K562 (cell line): Measurements from ENCODE around the gene RNF144A. TPM values are rescaled to one million over a fixed set of nuclear protein-coding genes. Genes with fewer than 3 reads are reported as not detected.

Experiments used
- C11orf30 ChIP-seq: fragments of 450-650 bp; IDR thresholded peaks from 2 replicates; pipeline ENCODE4 v1.6.1; 2016; ENCODE audit warnings: low read depth, mild to moderate bottlenecking
- EHMT2 ChIP-seq: fragments of 450-650 bp; IDR thresholded peaks from 2 replicates; pipeline ENCODE4 v1.6.1; 2018; ENCODE audit warnings: antibody characterized with exemption
- HNRNPL ChIP-seq: fragments of 200-400 bp; formaldehyde crosslinking; IDR thresholded peaks from 2 replicates; pipeline ENCODE4 v1.6.1; 2017; ENCODE audit warnings: low read depth, mild to moderate bottlenecking, low read length
- KDM4B ChIP-seq, 2 experiments: fragments of 450-650 bp in 1 of 2; sonication (generic) in 1 of 2; IDR thresholded peaks; 2 replicates each; pipeline ENCODE4 v1.6.1; 2016 to 2017; ENCODE audit warnings: borderline replicate concordance in 2 of 2, antibody characterized with exemption in 1 of 2, low read depth in 1 of 2, mild to moderate bottlenecking in 1 of 2
- PHF20 ChIP-seq: fragments of 450-650 bp; IDR thresholded peaks from 2 replicates; pipeline ENCODE4 v1.6.1; 2018; ENCODE audit not compliant: partially characterized antibody
- POLR2AphosphoS2 ChIP-seq: IDR thresholded peaks from 2 replicates; pipeline ENCODE4 v1.6.1; 2012; ENCODE audit warnings: low read length, improper control_type of control experiment
- PURB ChIP-seq: sonication (generic); formaldehyde crosslinking; IDR thresholded peaks from 2 replicates; pipeline ENCODE4 v1.9.0; 2021; ENCODE audit warnings: low read depth, mild to moderate bottlenecking, missing genetic modification reagents
- RBM22 ChIP-seq: fragments of 200-400 bp; formaldehyde crosslinking; IDR thresholded peaks from 2 replicates; pipeline ENCODE4 v1.6.1; 2018; ENCODE audit warnings: low read length, low read depth; ENCODE audit not compliant: poor library complexity, severe bottlenecking
- RBM25 ChIP-seq: fragments of 200-400 bp; formaldehyde crosslinking; IDR thresholded peaks from 2 replicates; pipeline ENCODE4 v1.6.1; 2018; ENCODE audit warnings: low read length, low read depth, moderate library complexity; ENCODE audit not compliant: severe bottlenecking
- SMC3 ChIP-seq: conservative IDR thresholded peaks from 2 replicates; pipeline ENCODE4 v1.6.1; 2011; ENCODE audit warnings: low read depth, low read length, improper control_type of control experiment; ENCODE audit not compliant: insufficient read depth
- TCF7L2 ChIP-seq: fragments of 150-350 bp; IDR thresholded peaks from 2 replicates; pipeline ENCODE4 v1.6.1; 2016; ENCODE audit warnings: low read depth, mild to moderate bottlenecking, low read length, moderate library complexity
- THRA ChIP-seq: fragments of 450-650 bp; IDR thresholded peaks from 2 replicates; pipeline ENCODE4 v1.6.1; 2017; ENCODE audit warnings: mild to moderate bottlenecking, moderate library complexity
- ZBTB40 ChIP-seq, 2 experiments: fragments of 450-650 bp in 1 of 2; sonication (generic) in 1 of 2; formaldehyde crosslinking in 1 of 2; IDR thresholded peaks; 2 replicates each; pipeline versions ENCODE4 v1.7.1 to v1.9.0; 2016 to 2022; ENCODE audit warnings: inconsistent platforms in 1 of 2, mild to moderate bottlenecking in 1 of 2, missing genetic modification reagents in 1 of 2
- ZBTB7A ChIP-seq: IDR thresholded peaks from 2 replicates; pipeline ENCODE4 v1.6.1; 2011; ENCODE audit warnings: low read depth, mild to moderate bottlenecking, low read length, moderate library complexity, borderline replicate concordance; ENCODE audit not compliant: control insufficient read depth
- ZNF134 ChIP-seq: fragments of 250-450 bp; sonication (Bioruptor Pico); conservative IDR thresholded peaks from 2 replicates; pipeline ENCODE4 v1.4.0; 2020
- ZNF165 ChIP-seq: fragments of 250-450 bp; sonication (Bioruptor Pico); IDR thresholded peaks from 2 replicates; pipeline ENCODE4 v1.4.0; 2020; ENCODE audit warnings: borderline replicate concordance
- ZNF3 ChIP-seq: fragments of 250-450 bp; sonication (Bioruptor Pico); IDR thresholded peaks from 2 replicates; pipeline ENCODE4 v1.5.0; 2021; ENCODE audit warnings: mild to moderate bottlenecking, moderate library complexity
- ZNF311 ChIP-seq: fragments of 250-450 bp; sonication (Bioruptor Pico); IDR thresholded peaks from 2 replicates; pipeline ENCODE4 v1.4.0; 2020; ENCODE audit warnings: mild to moderate bottlenecking, moderate library complexity
- ZZZ3 ChIP-seq: fragments of 450-650 bp; IDR thresholded peaks from 2 replicates; pipeline ENCODE4 v1.6.1; 2016; ENCODE audit warnings: antibody characterized with exemption, mild to moderate bottlenecking, moderate library complexity
- polyA plus RNA-seq, 8 experiments: library from polyadenylated mRNA; depleted of rRNA in 4 of 8; stranded (reverse) in 5 of 8; unstranded in 3 of 8; fragments of >200 nt; fragmentation: Nextera tagmentation in 2 of 8; fragmentation: Illumina TruSeq in 1 of 8; extraction: Ambion mirVana in 2 of 8; extraction: Trizol in 1 of 8; gene quantifications; 2 replicates each; pipeline versions ENCODE4 v1.2.1 to v1.2.3, GENCODE V29; 2011 to 2014; ENCODE audit warnings: inconsistent platforms in 1 of 8, missing spikeins in 1 of 8
- total RNA-seq, 7 experiments: library from RNA; depleted of rRNA in 6 of 7; stranded (reverse); fragments of >200 nt in 6 of 7; fragmentation: Illumina TruSeq in 2 of 7; extraction: Trizol in 2 of 7; gene quantifications; 2 replicates each; pipeline versions ENCODE4 v1.2.1 to v1.2.3, GENCODE V29; 2011 to 2021; ENCODE audit warnings: low replicate concordance in 1 of 7

The RNF144A gene
- total and polyA plus RNA-seq, 9 of the 15 experiments (the other 6 are each of a cell fraction or from before 2014, with no cell fraction given) = 0.96 to 11.3 (median 6.2) TPM

- TF ChIP-seq POLR2AphosphoS2 (no peak), HNRNPL (no peak), EHMT2 (peak; percentile 61; the same call in 1 of the 2 replicates), ZNF311 (CRISPR knock-in tag) (no peak), ZBTB40 (IDR thresholded peaks at IDR 0.05) (no peak), ZBTB40 (CRISPR knock-in tag; IDR thresholded peaks at IDR 0.05) (no peak), RBM22 (no peak), ZNF134 (CRISPR knock-in tag) (peak; percentile 31; the same call in 1 of the 2 replicates), ZNF3 (no peak), SMC3 (no peak), C11orf30 (peak; percentile 74), ZNF165 (CRISPR knock-in tag) (0 out of 2 replicates have a peak, but pooled peaks have one; percentile 55), THRA (no peak), ZBTB7A (no peak), ZZZ3 (no peak), TCF7L2 (no peak), PHF20 (no peak), PURB (CRISPR knock-in tag) (no peak), KDM4B (IDR thresholded peaks at IDR 0.05; ENCODE audit: borderline replicate concordance in 2 of 2, low read depth in 1 of 2) (no peak; a peak in 1 of 4 replicates), RBM25 (peak; percentile 78)
Observed at GRCh38 chr2:6887751-6888192, 29.4 kb upstream of the RNF144A start (continued).
